ENCODE data around the gene FSIP1. TPM values are rescaled to one million over a fixed set of nuclear protein-coding genes. Genes with fewer than 3 reads are reported as not detected.
"Not testable (repeated sequence)": the region's sequence is repeated elsewhere in the genome, so short reads cannot be mapped to it uniquely, and the experiment has no call there.

The FSIP1 gene
- total RNA-seq, 1 donor from 2014 or later = 0.53 TPM

DNA sequence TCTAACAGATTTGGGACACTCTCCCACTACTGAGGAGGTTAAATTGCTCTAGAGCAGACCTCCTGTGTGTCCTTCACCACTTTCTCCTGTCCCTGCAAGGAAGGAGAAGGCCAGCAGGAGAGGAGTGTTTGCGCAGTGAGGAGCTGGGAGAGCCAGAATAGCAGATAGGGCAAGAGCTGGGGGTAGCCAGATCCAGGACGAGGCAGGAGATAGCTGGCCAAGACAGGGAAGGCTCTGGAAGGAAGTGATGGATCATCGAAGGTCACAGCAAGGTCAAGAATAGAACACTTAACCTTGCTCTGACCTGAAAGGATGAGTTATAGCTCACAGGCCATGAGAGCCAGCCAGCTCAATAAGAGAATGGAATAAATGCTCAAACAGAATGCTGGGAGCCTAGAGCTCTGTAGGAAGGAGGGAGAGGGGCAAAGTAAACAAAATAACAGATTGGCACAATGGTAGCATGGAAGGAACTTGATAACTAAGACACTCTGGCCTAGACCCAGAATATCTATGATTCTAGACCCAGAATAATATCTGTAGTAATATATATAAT is 37.5 kb upstream of the FSIP1 start:
- Mint-ChIP-seq H3K9me3 (no peaks in the 10 kb centered on the region), H3K4me3 (no peak overlapping the region), H3K27me3 (peaks cover 6% of the 10 kb centered on the region), H3K36me3 (ENCODE audit: low read depth) (no peaks in the 10 kb centered on the region), H3K27ac (no peak overlapping the region), H3K4me1 (no peaks in the 10 kb centered on the region)
- intact Hi-C loops (cut with micrococcal nuclease) = no loop called here
- ChIA-PET CTCF (interaction anchor here (1.1 kb wide), 1 partner anchor 63 kb away, joined by 3 read pairs; no protein-coding TSS in a partner anchor), POLR2A (no interaction called here)
- no peak for DNase-seq
- no peak for ATAC-seq (ENCODE audit: low read depth)
- TF ChIP-seq, protein P1, sequence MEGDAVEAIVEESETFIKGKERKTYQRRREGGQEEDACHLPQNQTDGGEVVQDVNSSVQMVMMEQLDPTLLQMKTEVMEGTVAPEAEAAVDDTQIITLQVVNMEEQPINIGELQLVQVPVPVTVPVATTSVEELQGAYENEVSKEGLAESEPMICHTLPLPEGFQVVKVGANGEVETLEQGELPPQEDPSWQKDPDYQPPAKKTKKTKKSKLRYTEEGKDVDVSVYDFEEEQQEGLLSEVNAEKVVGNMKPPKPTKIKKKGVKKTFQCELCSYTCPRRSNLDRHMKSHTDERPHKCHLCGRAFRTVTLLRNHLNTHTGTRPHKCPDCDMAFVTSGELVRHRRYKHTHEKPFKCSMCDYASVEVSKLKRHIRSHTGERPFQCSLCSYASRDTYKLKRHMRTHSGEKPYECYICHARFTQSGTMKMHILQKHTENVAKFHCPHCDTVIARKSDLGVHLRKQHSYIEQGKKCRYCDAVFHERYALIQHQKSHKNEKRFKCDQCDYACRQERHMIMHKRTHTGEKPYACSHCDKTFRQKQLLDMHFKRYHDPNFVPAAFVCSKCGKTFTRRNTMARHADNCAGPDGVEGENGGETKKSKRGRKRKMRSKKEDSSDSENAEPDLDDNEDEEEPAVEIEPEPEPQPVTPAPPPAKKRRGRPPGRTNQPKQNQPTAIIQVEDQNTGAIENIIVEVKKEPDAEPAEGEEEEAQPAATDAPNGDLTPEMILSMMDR (IDR thresholded peaks at IDR 0.05) = no peak

DNA sequence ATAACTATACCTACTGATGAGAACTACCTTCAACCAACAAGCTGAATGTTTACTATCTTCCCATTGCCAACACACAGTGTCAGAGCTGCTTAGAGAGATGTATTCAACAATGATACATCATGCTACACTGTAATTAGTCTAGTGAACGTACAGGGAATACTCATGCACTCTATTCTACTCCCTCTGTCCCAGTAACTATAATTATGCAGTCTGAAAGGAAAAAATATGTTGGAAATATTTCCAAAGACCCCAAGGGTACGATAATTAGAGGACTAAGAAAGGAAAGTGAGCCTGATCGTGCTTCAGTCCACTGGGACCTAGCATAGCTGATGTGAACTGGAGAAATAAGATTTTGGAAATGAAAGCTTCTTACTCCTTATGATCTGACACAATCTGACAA is 36.9 kb upstream of the FSIP1 start:
- CTCF ChIA-PET = interaction anchor here (1.1 kb wide), 1 partner anchor 62 kb away, joined by 3 read pairs; no protein-coding TSS in a partner anchor
- Mint-ChIP-seq H3K4me1 (no peaks in the 10 kb centered on the region), H3K27ac (no peak overlapping the region), H3K4me3 (no peak overlapping the region), H3K9me3 (no peaks in the 10 kb centered on the region), H3K27me3 (peaks cover 6% of the 10 kb centered on the region), H3K36me3 (ENCODE audit: low read depth) (no peaks in the 10 kb centered on the region)
- no peak for DNase-seq
- intact Hi-C loops (cut with micrococcal nuclease) = no loop called here
- TF ChIP-seq, protein P1 (IDR thresholded peaks at IDR 0.05) = no peak
- no peak for ATAC-seq (ENCODE audit: low read depth)
- POLR2A ChIA-PET = no interaction called here

DNA sequence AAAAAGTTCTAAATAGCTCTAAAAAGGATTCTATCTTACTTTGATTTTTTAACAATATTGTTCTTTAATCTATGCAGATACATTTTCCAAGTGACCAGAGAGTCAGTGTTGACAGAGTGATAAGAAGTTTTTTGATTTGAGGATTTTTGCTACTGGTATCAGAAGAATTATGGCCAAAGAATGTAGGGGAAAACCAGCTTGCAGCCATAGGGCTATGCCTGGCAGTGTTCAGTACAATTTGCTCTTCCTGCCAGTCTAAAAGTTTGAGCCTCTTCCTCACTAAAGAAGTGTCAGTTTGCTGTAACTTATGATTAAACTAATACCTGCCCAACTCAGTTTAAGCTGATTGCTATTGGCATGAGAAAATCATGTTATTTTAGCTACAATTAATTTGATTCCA is 35.3 kb upstream of the FSIP1 start:
- Mint-ChIP-seq H3K4me3 (no peak overlapping the region), H3K9me3 (no peaks in the 10 kb centered on the region), H3K27me3 (peaks cover under 1% of the 10 kb centered on the region), H3K36me3 (ENCODE audit: low read depth) (no peaks in the 10 kb centered on the region), H3K4me1 (no peaks in the 10 kb centered on the region), H3K27ac (no peak overlapping the region)
- CTCF ChIA-PET = no interaction called here
- intact Hi-C loops (cut with micrococcal nuclease) = no loop called here
- ATAC-seq (ENCODE audit: low read depth) (no peak), DNase-seq (no peak)
- POLR2A ChIA-PET = no interaction called here
- TF ChIP-seq, protein P1 (IDR thresholded peaks at IDR 0.05) = no peak

DNA sequence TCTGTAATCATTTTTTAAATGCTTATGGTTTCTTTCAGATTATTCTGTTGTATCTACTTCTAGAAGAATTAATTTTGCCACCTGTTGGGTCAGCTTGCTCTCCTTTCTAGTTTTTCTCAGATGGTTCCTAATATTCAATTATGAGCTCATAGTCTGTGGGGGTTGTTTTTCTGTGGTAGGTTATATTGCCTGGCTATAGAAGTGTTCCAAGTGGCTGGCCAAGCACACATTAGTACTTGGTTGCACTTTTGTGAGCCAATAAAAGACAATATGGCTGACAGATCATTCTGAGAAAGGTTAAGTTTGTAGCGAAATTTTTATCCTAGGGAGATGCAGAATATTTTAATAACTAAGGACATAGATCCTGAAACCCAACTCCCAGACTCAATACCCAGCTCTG is 31.8 kb upstream of the FSIP1 start:
- intact Hi-C loops (cut with micrococcal nuclease) = no loop called here
- no peak for DNase-seq
- Mint-ChIP-seq H3K4me3 (no peak overlapping the region), H3K27me3 (peaks cover 6% of the 10 kb centered on the region), H3K4me1 (no peaks in the 10 kb centered on the region), H3K27ac (no peak overlapping the region), H3K9me3 (no peaks in the 10 kb centered on the region), H3K36me3 (ENCODE audit: low read depth) (no peaks in the 10 kb centered on the region)
- TF ChIP-seq, protein P1 (IDR thresholded peaks at IDR 0.05) = no peak
- no peak for ATAC-seq (ENCODE audit: low read depth)
- ChIA-PET POLR2A (no interaction called here), CTCF (no interaction called here)

DNA sequence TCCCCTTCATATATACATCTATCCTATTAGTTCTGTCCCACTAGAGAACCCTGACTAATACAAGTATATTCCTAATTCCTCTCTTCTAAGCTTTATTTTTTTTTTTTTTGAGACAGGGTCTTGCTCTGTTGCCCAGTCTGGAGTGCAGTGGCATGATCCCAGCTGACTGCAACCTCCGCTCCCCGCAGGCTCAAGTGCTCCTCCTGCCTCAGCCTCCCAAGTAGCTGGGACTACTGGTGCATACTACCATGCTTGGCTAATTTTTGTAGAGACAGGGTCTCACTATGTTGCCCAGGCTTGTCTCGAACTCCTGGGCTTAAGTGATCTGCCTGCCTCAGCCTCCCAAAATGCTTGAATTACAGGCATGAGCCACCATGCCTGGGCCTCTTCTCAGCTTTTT is 30.0 kb upstream of the FSIP1 start:
- H3K27ac Mint-ChIP-seq; H3K4me3 Mint-ChIP-seq; POLR2A ChIA-PET; DNase-seq; H3K36me3 Mint-ChIP-seq (ENCODE audit: low read depth); H3K9me3 Mint-ChIP-seq; ATAC-seq (ENCODE audit: low read depth); CTCF ChIA-PET; intact Hi-C loops (cut with micrococcal nuclease); H3K4me1 Mint-ChIP-seq: not testable (repeated sequence)
- peaks cover 15% of the 10 kb centered on the region for H3K27me3 Mint-ChIP-seq

DNA sequence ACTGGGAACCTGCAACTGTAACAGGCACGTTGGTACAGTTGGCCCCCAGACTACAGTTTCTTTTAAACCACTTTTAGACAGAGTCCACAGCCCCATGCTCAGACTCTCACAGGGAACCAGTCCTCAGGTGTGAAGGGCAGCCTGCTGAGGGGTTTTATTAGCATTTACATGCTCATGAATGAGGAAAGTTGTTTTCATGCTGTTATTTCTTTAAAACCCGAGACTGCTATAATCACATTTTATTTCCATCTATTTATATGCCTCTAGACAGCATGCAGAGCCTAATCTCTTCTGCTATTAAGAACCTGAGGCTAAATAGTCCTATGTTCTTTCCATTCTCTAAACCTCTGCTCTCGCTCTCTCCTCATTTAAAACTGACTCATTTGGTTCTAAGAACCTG is 26.3 kb upstream of the FSIP1 start:
- Mint-ChIP-seq H3K27me3 (peaks cover 20% of the 10 kb centered on the region), H3K27ac (no peak overlapping the region), H3K9me3 (no peaks in the 10 kb centered on the region), H3K4me1 (no peaks in the 10 kb centered on the region), H3K4me3 (no peak overlapping the region), H3K36me3 (ENCODE audit: low read depth) (no peaks in the 10 kb centered on the region)
- intact Hi-C loops (cut with micrococcal nuclease) = no loop called here
- no peak for ATAC-seq (ENCODE audit: low read depth)
- TF ChIP-seq, protein P1 (IDR thresholded peaks at IDR 0.05) = no peak
- no peak for DNase-seq
- ChIA-PET POLR2A (no interaction called here), CTCF (no interaction called here)
